Activated T-cell treated with anti-CD3 and anti-CD28 coated beads for 1 hour (primary cell): ENCODE measurements around the gene TEKT5.

Source experiments
- DNase-seq: peaks from one replicate; pipeline ENCODE4 v3.0.0-alpha.2; 2020; ENCODE audit warnings: low read depth

Gene TEKT5

GRCh38 chr16:10610499-10611184, 84.1 kb downstream of the TEKT5 start:
- DNase-seq: no peak

- no peak for DNase-seq
Observed at GRCh38 chr16:10609402-10609774, 85.3 kb downstream of the TEKT5 start.

- DNase-seq: no peak
Observed at GRCh38 chr16:10608687-10609401, 85.9 kb downstream of the TEKT5 start.

GRCh38 chr16:10607157-10607556, 87.6 kb downstream of the TEKT5 start:
- no peak for DNase-seq

- DNase-seq: no peak
Observed at GRCh38 chr16:10606607-10607006, 88.1 kb downstream of the TEKT5 start.

GRCh38 chr16:10605636-10606035, 89.1 kb downstream of the TEKT5 start:
- no peak for DNase-seq

GRCh38 chr16:10601444-10602408, 93.0 kb downstream of the TEKT5 start:
- DNase-seq: no peak

GRCh38 chr16:10600782-10601443, 93.8 kb downstream of the TEKT5 start:
- DNase-seq: no peak

- no peak for DNase-seq
Observed at GRCh38 chr16:10599626-10600025, 95.1 kb downstream of the TEKT5 start.

- DNase-seq: no peak
Observed at GRCh38 chr16:10598157-10598556, 96.6 kb downstream of the TEKT5 start.

- DNase-seq: no peak
Observed at GRCh38 chr16:10597187-10597601, 97.5 kb downstream of the TEKT5 start.

GRCh38 chr16:10594312-10594950, 100.3 kb downstream of the TEKT5 start:
- no peak for DNase-seq

- DNase-seq: no peak
Observed at GRCh38 chr16:10592611-10593010, 102.1 kb downstream of the TEKT5 start.

GRCh38 chr16:10590342-10590741, 104.4 kb downstream of the TEKT5 start:
- no peak for DNase-seq

- DNase-seq: no peak
Observed at GRCh38 chr16:10589109-10589508, 105.6 kb downstream of the TEKT5 start.

- DNase-seq: no peak
Observed at GRCh38 chr16:10587622-10588021, 107.1 kb downstream of the TEKT5 start.

- no peak for DNase-seq
Observed at GRCh38 chr16:10584981-10585438, 109.7 kb downstream of the TEKT5 start.

GRCh38 chr16:10583269-10583668, 111.5 kb downstream of the TEKT5 start:
- DNase-seq: no peak

- no peak for DNase-seq
Observed at GRCh38 chr16:10581507-10581906, 113.2 kb downstream of the TEKT5 start.

GRCh38 chr16:10580883-10581247, 113.9 kb downstream of the TEKT5 start:
- no peak for DNase-seq
